AG10803 (cell line): ENCODE data around the gene SLC1A1.

Experiments used
- DNase-seq: peaks from one replicate; pipeline ENCODE4 v3.0.0; 2010; ENCODE audit warnings: low read depth
- H3K4me3 ChIP-seq: 2 replicates; pipeline ENCODE4 v1.5.1; 2011; ENCODE audit warnings: mild to moderate bottlenecking, low read length, control low read depth
- CTCF ChIP-seq: conservative IDR thresholded peaks from 2 replicates; pipeline ENCODE4 v1.5.1; 2011; ENCODE audit warnings: mild to moderate bottlenecking, low read length, control low read depth, inconsistent platforms

Gene SLC1A1

GRCh38 chr9:4553951-4554381 is 63.7 kb downstream of the SLC1A1 start:
- no peak for TF ChIP-seq CTCF
- H3K4me3 ChIP-seq: no peak overlapping the region
- peak; percentile 43 for DNase-seq

GRCh38 chr9:4555236-4555635 is 65.0 kb downstream of the SLC1A1 start:
- TF ChIP-seq CTCF: no peak
- peak; percentile 6 for DNase-seq
- no peak overlapping the region for H3K4me3 ChIP-seq

- no peak overlapping the region for H3K4me3 ChIP-seq
- no peak for DNase-seq
- TF ChIP-seq CTCF: no peak
Measured at GRCh38 chr9:4558371-4558998, 68.2 kb downstream of the SLC1A1 start.

- no peak overlapping the region for H3K4me3 ChIP-seq
- no peak for DNase-seq
- no peak for TF ChIP-seq CTCF
Measured at GRCh38 chr9:4559261-4560182, 69.3 kb downstream of the SLC1A1 start.

GRCh38 chr9:4563105-4563504 is 72.8 kb downstream of the SLC1A1 start:
- H3K4me3 ChIP-seq: no peak overlapping the region
- TF ChIP-seq CTCF: no peak
- DNase-seq: no peak

- no peak for DNase-seq
- no peak overlapping the region for H3K4me3 ChIP-seq
- no peak for TF ChIP-seq CTCF
Measured at GRCh38 chr9:4566806-4567205, 76.5 kb downstream of the SLC1A1 start.

- TF ChIP-seq CTCF: no peak
- no peak for DNase-seq
- H3K4me3 ChIP-seq: no peak overlapping the region
Measured at GRCh38 chr9:4567601-4568000, 77.3 kb downstream of the SLC1A1 start.
